ENCODE results near the gene ITGB6. TPM values are rescaled to one million over a fixed set of nuclear protein-coding genes. Genes with fewer than 3 reads are reported as not detected.

The ITGB6 gene
- total and polyA plus RNA-seq, 10 of the 15 experiments (the other 5 are each of a cell fraction or from before 2014, with no cell fraction given), result 0.04 TPM; not detected in 9

DNA sequence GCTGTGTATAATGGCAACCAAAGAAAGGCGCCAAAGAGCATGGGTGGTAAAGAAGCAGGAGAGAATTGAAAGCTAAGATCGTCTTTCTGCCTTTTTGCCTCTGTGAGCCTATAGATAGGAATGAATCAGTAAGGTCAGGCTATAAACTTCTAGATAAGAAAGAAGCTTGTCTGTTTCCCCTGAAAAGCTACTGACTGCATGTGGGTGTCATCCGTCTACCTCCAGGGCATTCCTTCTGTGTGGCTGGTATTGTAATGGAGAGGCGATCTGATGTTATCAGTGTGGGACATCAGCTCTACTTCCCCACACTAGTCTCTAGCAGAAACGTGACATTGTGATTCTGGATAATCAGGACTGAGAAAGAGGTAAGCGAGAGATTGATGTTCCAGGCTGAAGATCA is 74.2 kb downstream of the ITGB6 start:
- Histone ChIP-seq H3K36me3 (ENCODE audit: control insufficient read depth in 2 of 2, insufficient read depth in 2 of 2, low read length in 1 of 2) (no peaks in the 10 kb centered on the region), H3K79me2 (ENCODE audit: control insufficient read depth, insufficient read depth, low read length) (no peaks in the 10 kb centered on the region), H3K4me1 (ENCODE audit: control insufficient read depth, insufficient read depth, low read length) (no peaks in the 10 kb centered on the region), H3K27me3 (replicated peaks in 1 of 2; ENCODE audit: control insufficient read depth in 2 of 2, insufficient read depth in 2 of 2, low read length in 1 of 2) (no peaks in the 10 kb centered on the region; a peak in 1 of 4 replicates), H3K9ac (ENCODE audit: control insufficient read depth, insufficient read depth, low read length) (no peak overlapping the region), H3K9me3 (replicated peaks; ENCODE audit: control insufficient read depth, insufficient read depth, low read length) (no peaks in the 10 kb centered on the region), H3K4me2 (ENCODE audit: control insufficient read depth, insufficient read depth) (no peak overlapping the region), H2AFZ (ENCODE audit: control insufficient read depth, low read depth, low read length) (no peak overlapping the region), H3K4me3 (no peak overlapping the region), H4K20me1 (ENCODE audit: control insufficient read depth, insufficient read depth) (no peaks in the 10 kb centered on the region), H3K27ac (ENCODE audit: control insufficient read depth, insufficient read depth) (no peak overlapping the region)
- TF ChIP-seq, protein P1, sequence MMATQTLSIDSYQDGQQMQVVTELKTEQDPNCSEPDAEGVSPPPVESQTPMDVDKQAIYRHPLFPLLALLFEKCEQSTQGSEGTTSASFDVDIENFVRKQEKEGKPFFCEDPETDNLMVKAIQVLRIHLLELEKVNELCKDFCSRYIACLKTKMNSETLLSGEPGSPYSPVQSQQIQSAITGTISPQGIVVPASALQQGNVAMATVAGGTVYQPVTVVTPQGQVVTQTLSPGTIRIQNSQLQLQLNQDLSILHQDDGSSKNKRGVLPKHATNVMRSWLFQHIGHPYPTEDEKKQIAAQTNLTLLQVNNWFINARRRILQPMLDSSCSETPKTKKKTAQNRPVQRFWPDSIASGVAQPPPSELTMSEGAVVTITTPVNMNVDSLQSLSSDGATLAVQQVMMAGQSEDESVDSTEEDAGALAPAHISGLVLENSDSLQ (IDR thresholded peaks at IDR 0.05), result no peak
- no peak for TF ChIP-seq NR2F1 (conservative IDR thresholded peaks at IDR 0.05)
- WGBS (ENCODE audit: insufficient coverage, insufficient replicate concordance, low lambda C conversion rate, missing lambda C conversion rate), result 33% methylated on average over 6 of the region's 6 CpGs
- ATAC-seq (no peak), DNase-seq (ENCODE audit: low read depth, low spot score) (no peak), FAIRE-seq (no peak)
- intact Hi-C loops (cut with micrococcal nuclease; ENCODE audit: unreplicated experiment), result no loop called here
- RAD21 ChIA-PET (ENCODE audit: unreplicated experiment), result no interaction called here
- CTCF ChIA-PET, result interaction anchor here (0.5 kb wide), 1 partner anchor 434 kb away, joined by 3 read pairs; no protein-coding TSS in a partner anchor
- POLR2A ChIA-PET, result no interaction called here
- BruUV-seq (replicated peaks), result no TSS peak
- in situ Hi-C loops (cut with MboI), result no loop called here
- SMC1A ChIA-PET (ENCODE audit: uncharacterized antibody, unreplicated experiment), result no interaction called here

DNA sequence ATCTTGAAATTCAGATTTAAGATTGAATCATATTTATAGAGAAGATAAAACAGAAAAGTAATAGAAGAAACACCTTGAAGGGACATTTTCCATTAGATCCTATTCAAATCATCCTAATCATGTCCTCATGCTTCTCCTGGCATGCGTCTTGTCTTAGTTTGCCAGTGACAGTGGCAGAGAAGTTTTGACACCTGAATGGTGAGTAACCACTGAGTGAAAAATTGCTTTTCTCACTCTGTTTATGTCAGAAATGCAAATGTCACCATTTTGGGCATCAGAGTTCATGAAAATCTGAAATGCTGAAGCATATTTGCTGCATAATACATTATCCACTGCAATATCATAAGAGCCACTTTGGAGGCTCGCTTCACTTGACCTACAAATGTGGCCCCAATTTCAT is 74.7 kb downstream of the ITGB6 start:
- FAIRE-seq, result no peak
- DNase-seq (ENCODE audit: low read depth, low spot score), result no peak
- CTCF ChIA-PET, result no interaction called here
- no peak overlapping the region for H2AFZ ChIP-seq (ENCODE audit: control insufficient read depth, low read depth, low read length)
- no TSS peak for BruUV-seq (replicated peaks)
- intact Hi-C loops (cut with micrococcal nuclease; ENCODE audit: unreplicated experiment) (no loop called here), in situ Hi-C loops (cut with MboI) (no loop called here)
- no peaks in the 10 kb centered on the region for H3K79me2 ChIP-seq (ENCODE audit: control insufficient read depth, insufficient read depth, low read length)
- H3K9ac ChIP-seq (ENCODE audit: control insufficient read depth, insufficient read depth, low read length), result no peak overlapping the region
- ATAC-seq, result no peak
- POLR2A ChIA-PET, result no interaction called here
- no peak overlapping the region for H3K27ac ChIP-seq (ENCODE audit: control insufficient read depth, insufficient read depth)
- H4K20me1 ChIP-seq (ENCODE audit: control insufficient read depth, insufficient read depth), result no peaks in the 10 kb centered on the region
- no peaks in the 10 kb centered on the region for H3K9me3 ChIP-seq (replicated peaks; ENCODE audit: control insufficient read depth, insufficient read depth, low read length)
- no peaks in the 10 kb centered on the region; a peak in 1 of 4 replicates for H3K27me3 ChIP-seq (replicated peaks in 1 of 2; ENCODE audit: control insufficient read depth in 2 of 2, insufficient read depth in 2 of 2, low read length in 1 of 2)
- H3K4me2 ChIP-seq (ENCODE audit: control insufficient read depth, insufficient read depth), result no peak overlapping the region
- WGBS (ENCODE audit: insufficient coverage, insufficient replicate concordance, low lambda C conversion rate, missing lambda C conversion rate), result 19% methylated on average over 2 of the region's 2 CpGs
- H3K4me3 ChIP-seq, result no peak overlapping the region
- H3K4me1 ChIP-seq (ENCODE audit: control insufficient read depth, insufficient read depth, low read length), result no peaks in the 10 kb centered on the region
- SMC1A ChIA-PET (ENCODE audit: uncharacterized antibody, unreplicated experiment), result no interaction called here
- H3K36me3 ChIP-seq (ENCODE audit: control insufficient read depth in 2 of 2, insufficient read depth in 2 of 2, low read length in 1 of 2), result no peaks in the 10 kb centered on the region
- RAD21 ChIA-PET (ENCODE audit: unreplicated experiment), result no interaction called here
- TF ChIP-seq HDGF (IDR thresholded peaks at IDR 0.05) (no peak), EZH2 (IDR thresholded peaks at IDR 0.05; ENCODE audit: borderline replicate concordance, control insufficient read depth, low read depth, low read length) (no peak), RELA (IDR thresholded peaks at IDR 0.05; ENCODE audit: borderline replicate concordance, partially characterized antibody) (no peak)
- TF ChIP-seq, protein P2, sequence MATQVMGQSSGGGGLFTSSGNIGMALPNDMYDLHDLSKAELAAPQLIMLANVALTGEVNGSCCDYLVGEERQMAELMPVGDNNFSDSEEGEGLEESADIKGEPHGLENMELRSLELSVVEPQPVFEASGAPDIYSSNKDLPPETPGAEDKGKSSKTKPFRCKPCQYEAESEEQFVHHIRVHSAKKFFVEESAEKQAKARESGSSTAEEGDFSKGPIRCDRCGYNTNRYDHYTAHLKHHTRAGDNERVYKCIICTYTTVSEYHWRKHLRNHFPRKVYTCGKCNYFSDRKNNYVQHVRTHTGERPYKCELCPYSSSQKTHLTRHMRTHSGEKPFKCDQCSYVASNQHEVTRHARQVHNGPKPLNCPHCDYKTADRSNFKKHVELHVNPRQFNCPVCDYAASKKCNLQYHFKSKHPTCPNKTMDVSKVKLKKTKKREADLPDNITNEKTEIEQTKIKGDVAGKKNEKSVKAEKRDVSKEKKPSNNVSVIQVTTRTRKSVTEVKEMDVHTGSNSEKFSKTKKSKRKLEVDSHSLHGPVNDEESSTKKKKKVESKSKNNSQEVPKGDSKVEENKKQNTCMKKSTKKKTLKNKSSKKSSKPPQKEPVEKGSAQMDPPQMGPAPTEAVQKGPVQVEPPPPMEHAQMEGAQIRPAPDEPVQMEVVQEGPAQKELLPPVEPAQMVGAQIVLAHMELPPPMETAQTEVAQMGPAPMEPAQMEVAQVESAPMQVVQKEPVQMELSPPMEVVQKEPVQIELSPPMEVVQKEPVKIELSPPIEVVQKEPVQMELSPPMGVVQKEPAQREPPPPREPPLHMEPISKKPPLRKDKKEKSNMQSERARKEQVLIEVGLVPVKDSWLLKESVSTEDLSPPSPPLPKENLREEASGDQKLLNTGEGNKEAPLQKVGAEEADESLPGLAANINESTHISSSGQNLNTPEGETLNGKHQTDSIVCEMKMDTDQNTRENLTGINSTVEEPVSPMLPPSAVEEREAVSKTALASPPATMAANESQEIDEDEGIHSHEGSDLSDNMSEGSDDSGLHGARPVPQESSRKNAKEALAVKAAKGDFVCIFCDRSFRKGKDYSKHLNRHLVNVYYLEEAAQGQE (IDR thresholded peaks at IDR 0.05; ENCODE audit: low read depth, low read length), result no peak
- TF ChIP-seq, protein P3, sequence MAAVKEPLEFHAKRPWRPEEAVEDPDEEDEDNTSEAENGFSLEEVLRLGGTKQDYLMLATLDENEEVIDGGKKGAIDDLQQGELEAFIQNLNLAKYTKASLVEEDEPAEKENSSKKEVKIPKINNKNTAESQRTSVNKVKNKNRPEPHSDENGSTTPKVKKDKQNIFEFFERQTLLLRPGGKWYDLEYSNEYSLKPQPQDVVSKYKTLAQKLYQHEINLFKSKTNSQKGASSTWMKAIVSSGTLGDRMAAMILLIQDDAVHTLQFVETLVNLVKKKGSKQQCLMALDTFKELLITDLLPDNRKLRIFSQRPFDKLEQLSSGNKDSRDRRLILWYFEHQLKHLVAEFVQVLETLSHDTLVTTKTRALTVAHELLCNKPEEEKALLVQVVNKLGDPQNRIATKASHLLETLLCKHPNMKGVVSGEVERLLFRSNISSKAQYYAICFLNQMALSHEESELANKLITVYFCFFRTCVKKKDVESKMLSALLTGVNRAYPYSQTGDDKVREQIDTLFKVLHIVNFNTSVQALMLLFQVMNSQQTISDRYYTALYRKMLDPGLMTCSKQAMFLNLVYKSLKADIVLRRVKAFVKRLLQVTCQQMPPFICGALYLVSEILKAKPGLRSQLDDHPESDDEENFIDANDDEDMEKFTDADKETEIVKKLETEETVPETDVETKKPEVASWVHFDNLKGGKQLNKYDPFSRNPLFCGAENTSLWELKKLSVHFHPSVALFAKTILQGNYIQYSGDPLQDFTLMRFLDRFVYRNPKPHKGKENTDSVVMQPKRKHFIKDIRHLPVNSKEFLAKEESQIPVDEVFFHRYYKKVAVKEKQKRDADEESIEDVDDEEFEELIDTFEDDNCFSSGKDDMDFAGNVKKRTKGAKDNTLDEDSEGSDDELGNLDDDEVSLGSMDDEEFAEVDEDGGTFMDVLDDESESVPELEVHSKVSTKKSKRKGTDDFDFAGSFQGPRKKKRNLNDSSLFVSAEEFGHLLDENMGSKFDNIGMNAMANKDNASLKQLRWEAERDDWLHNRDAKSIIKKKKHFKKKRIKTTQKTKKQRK (IDR thresholded peaks at IDR 0.05; ENCODE audit: low read depth, low read length), result no peak
- TF ChIP-seq, protein P4, sequence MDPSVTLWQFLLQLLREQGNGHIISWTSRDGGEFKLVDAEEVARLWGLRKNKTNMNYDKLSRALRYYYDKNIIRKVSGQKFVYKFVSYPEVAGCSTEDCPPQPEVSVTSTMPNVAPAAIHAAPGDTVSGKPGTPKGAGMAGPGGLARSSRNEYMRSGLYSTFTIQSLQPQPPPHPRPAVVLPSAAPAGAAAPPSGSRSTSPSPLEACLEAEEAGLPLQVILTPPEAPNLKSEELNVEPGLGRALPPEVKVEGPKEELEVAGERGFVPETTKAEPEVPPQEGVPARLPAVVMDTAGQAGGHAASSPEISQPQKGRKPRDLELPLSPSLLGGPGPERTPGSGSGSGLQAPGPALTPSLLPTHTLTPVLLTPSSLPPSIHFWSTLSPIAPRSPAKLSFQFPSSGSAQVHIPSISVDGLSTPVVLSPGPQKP (IDR thresholded peaks at IDR 0.05; ENCODE audit: low read depth, low read length), result no peak

Measured in GM12878 (cell line).